Panc1 (cell line): ENCODE data around the gene TNFAIP3. TPM values are rescaled to one million over a fixed set of nuclear protein-coding genes. Genes with fewer than 3 reads are reported as not detected.

Experiments used
- ATAC-seq: fragments of 200-7000 bp; cut with Tn5 transposase; 2 replicates; pipeline ENCODE4 v1.9.1; 2020; ENCODE audit warnings: mild to moderate bottlenecking, moderate library complexity
- BruUV-seq: library from RNA; stranded (reverse); fragments of 400-500 nt; replicated peaks from 2 replicates; lab custom pipeline; 2021; lab: Mats Ljungman, UMichigan
- CTCF ChIA-PET: fragments of 300-600 bp; sonication (Branson Sonifier 250); formaldehyde crosslinking; loops from one replicate; lab custom pipeline; 2022; ENCODE audit warnings: antibody characterized with exemption; lab: Charles Lee
- POLR2A ChIA-PET: fragments of 300-600 bp; sonication (Branson Sonifier 250); formaldehyde crosslinking; loops from one replicate; lab custom pipeline; 2022; ENCODE audit warnings: antibody characterized with exemption; lab: Charles Lee
- DNase-seq: peaks from one replicate; pipeline ENCODE4 v3.0.0-alpha.2; 2010; ENCODE audit warnings: low read depth, low spot score
- H3K27ac ChIP-seq: 2 replicates; pipeline ENCODE4 v1.5.1; 2011; ENCODE audit warnings: mild to moderate bottlenecking, low read length, inconsistent platforms
- H3K27me3 ChIP-seq: fragments of 200-500 bp; sonication (Bioruptor generic); 2 replicates; pipeline ENCODE4 v1.6.0; 2014; ENCODE audit warnings: low read length, inconsistent platforms; ENCODE audit not compliant: control insufficient read depth, insufficient read depth
- H3K36me3 ChIP-seq: fragments of 200-500 bp; sonication (Bioruptor generic); 2 replicates; pipeline ENCODE4 v1.5.1; 2014; ENCODE audit warnings: inconsistent platforms, mild to moderate bottlenecking, low read length, moderate library complexity; ENCODE audit not compliant: control insufficient read depth, insufficient read depth
- H3K4me1 ChIP-seq: 2 replicates; pipeline ENCODE4 v1.5.1; 2011; ENCODE audit warnings: inconsistent platforms, mild to moderate bottlenecking, low read length, moderate library complexity; ENCODE audit not compliant: control insufficient read depth, insufficient read depth
- H3K4me3 ChIP-seq, 2 experiments: 2 replicates each; pipeline ENCODE4 v1.5.1; 2011 to 2012; ENCODE audit warnings: low read depth in 2 of 2, low read length in 2 of 2, mild to moderate bottlenecking in 2 of 2, inconsistent platforms in 1 of 2, moderate library complexity in 1 of 2
- H3K9me3 ChIP-seq: fragments of 200-500 bp; sonication (Bioruptor generic); 2 replicates; pipeline ENCODE4 v1.5.1; 2014; ENCODE audit warnings: low read depth, mild to moderate bottlenecking, inconsistent platforms, low read length, moderate library complexity; ENCODE audit not compliant: control insufficient read depth, insufficient read depth
- POLR2AphosphoS5 ChIP-seq: IDR thresholded peaks from 2 replicates; pipeline ENCODE4 v1.6.1; 2012; ENCODE audit warnings: mild to moderate bottlenecking, low read depth, low read length, moderate library complexity
- REST ChIP-seq, 2 experiments: IDR thresholded peaks; 2 replicates each; pipeline ENCODE4 v1.6.1; 2011 to 2012; ENCODE audit warnings: low read depth in 2 of 2, control low read depth in 1 of 2, low read length in 1 of 2, mild to moderate bottlenecking in 1 of 2, moderate library complexity in 1 of 2; ENCODE audit not compliant: insufficient read depth in 1 of 2
- SIN3A ChIP-seq: IDR thresholded peaks from 2 replicates; pipeline ENCODE4 v1.6.1; 2012; ENCODE audit warnings: low read depth, mild to moderate bottlenecking, low read length, moderate library complexity, borderline replicate concordance; ENCODE audit not compliant: insufficient read depth
- TCF7L2 ChIP-seq: IDR thresholded peaks from 2 replicates; pipeline ENCODE4 v1.6.1; 2011; ENCODE audit warnings: mild to moderate bottlenecking, low read depth, low read length, inconsistent platforms
- in situ Hi-C: cut with HindIII; loops from 2 replicates; pipeline ENCODE4 v1.10.0; 2016; ENCODE audit warnings: low sequenced_read_pairs, low pct_unique_long_range_greater_than_20kb
- intact Hi-C: fragments of 100-400 bp; cut with micrococcal nuclease; formaldehyde crosslinking; loops from one replicate; pipeline ENCODE4 v1.10.0; 2022; ENCODE audit not compliant: unreplicated experiment
- total RNA-seq: library from RNA; stranded (reverse); gene quantifications from one replicate; pipeline ENCODE4 v1.2.1, GENCODE V29; 2021; ENCODE audit not compliant: unreplicated experiment
- TF ChIP-seq, protein P1 (sequence below): fragments of 450-650 bp; IDR thresholded peaks from 2 replicates; pipeline ENCODE4 v1.5.1; 2017; ENCODE audit warnings: mild to moderate bottlenecking

Gene TNFAIP3
- total RNA-seq, 1 experiment from 2014 or later: 15.0 TPM

GRCh38 chr6:137862419-137863090 is 4.5 kb upstream of the TNFAIP3 start:
- Histone ChIP-seq H3K36me3 (no peaks in the 10 kb centered on the region), H3K4me3 (no peak overlapping the region), H3K27me3 (no peaks in the 10 kb centered on the region), H3K9me3 (no peaks in the 10 kb centered on the region), H3K27ac (no peak overlapping the region), H3K4me1 (peaks cover 3% of the 10 kb centered on the region; the same call in 1 of the 2 replicates)
- ChIA-PET CTCF (no interaction called here), POLR2A (no interaction called here)
- TF ChIP-seq REST (IDR thresholded peaks at IDR 0.05; ENCODE audit: insufficient read depth in 1 of 2, low read depth in 2 of 2, low read length in 1 of 2): no peak
- no peak for TF ChIP-seq SIN3A
- no peak for TF ChIP-seq TCF7L2
- TF ChIP-seq POLR2AphosphoS5: no peak
- TF ChIP-seq, protein P1, sequence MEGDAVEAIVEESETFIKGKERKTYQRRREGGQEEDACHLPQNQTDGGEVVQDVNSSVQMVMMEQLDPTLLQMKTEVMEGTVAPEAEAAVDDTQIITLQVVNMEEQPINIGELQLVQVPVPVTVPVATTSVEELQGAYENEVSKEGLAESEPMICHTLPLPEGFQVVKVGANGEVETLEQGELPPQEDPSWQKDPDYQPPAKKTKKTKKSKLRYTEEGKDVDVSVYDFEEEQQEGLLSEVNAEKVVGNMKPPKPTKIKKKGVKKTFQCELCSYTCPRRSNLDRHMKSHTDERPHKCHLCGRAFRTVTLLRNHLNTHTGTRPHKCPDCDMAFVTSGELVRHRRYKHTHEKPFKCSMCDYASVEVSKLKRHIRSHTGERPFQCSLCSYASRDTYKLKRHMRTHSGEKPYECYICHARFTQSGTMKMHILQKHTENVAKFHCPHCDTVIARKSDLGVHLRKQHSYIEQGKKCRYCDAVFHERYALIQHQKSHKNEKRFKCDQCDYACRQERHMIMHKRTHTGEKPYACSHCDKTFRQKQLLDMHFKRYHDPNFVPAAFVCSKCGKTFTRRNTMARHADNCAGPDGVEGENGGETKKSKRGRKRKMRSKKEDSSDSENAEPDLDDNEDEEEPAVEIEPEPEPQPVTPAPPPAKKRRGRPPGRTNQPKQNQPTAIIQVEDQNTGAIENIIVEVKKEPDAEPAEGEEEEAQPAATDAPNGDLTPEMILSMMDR: no peak
- ATAC-seq (no peak), DNase-seq (no peak)
- no TSS peak for BruUV-seq
- in situ Hi-C loops (no loop called here), intact Hi-C loops (no loop called here)

GRCh38 chr6:137863091-137863797 is 3.8 kb upstream of the TNFAIP3 start:
- BruUV-seq: no TSS peak
- no peak overlapping the region for H3K27ac ChIP-seq
- POLR2A ChIA-PET: no interaction called here
- DNase-seq: no peak
- TF ChIP-seq, protein P1: no peak
- no peak for TF ChIP-seq POLR2AphosphoS5
- TF ChIP-seq TCF7L2: no peak
- TF ChIP-seq SIN3A: no peak
- TF ChIP-seq REST (IDR thresholded peaks at IDR 0.05; ENCODE audit: insufficient read depth in 1 of 2, low read depth in 2 of 2, low read length in 1 of 2): no peak
- ATAC-seq: no peak
- in situ Hi-C loops (no loop called here), intact Hi-C loops (no loop called here)
- H3K4me1 ChIP-seq: peaks cover 4% of the 10 kb centered on the region; the same call in 1 of the 2 replicates
- no peaks in the 10 kb centered on the region for H3K36me3 ChIP-seq
- CTCF ChIA-PET: no interaction called here
- no peaks in the 10 kb centered on the region for H3K9me3 ChIP-seq
- H3K4me3 ChIP-seq: no peak overlapping the region
- H3K27me3 ChIP-seq: no peaks in the 10 kb centered on the region
